Sigmoid colon (tissue), 4 donors: ENCODE measurements around the gene ZNF595.

Experiments used
- POLR2A ChIP-seq, 2 donors: fragments of 450-650 bp; IDR thresholded peaks; one replicate each; pipeline ENCODE4 v1.6.1; 2016; ENCODE audit warnings: antibody characterized with exemption in 2 of 2, mild to moderate bottlenecking in 2 of 2, moderate library complexity in 2 of 2
- POLR2AphosphoS5 ChIP-seq, 4 donors: sonication (generic); formaldehyde crosslinking; IDR thresholded peaks; one replicate each; pipeline ENCODE4 v1.6.1; 2017; ENCODE audit warnings: antibody characterized with exemption in 4 of 4

DNA sequence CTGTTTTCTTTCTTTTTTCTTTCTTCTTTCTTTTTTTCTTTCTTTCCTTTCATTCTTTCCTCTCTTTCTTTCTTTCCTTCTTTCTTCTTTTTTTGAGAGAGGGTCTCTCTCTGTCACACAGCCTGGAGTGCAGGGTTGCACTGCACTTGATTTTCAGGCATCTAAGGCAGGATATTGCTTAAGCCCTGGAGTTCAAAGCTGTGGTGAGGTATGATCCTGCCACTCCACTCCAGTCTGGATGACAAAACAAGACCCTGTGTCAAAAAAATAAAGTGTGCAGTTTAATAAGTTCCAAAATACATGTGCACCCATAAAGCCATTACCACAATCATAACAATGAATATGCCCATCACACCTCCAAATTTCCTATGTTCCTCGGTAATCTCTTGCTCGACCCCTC, 60.6 kb downstream of the ZNF595 start:
- TF ChIP-seq POLR2AphosphoS5 (IDR thresholded peaks at IDR 0.05) (no peak), POLR2A (IDR thresholded peaks at IDR 0.05) (no peak)
